Stimulated activated CD4-positive, alpha-beta T cell treated with anti-CD3 and anti-CD28 coated beads, Interleukin-4, amount 100 ng/mL, for 1 hour (primary cell): ENCODE results near the gene BCO2.
"Not testable (repeated sequence)": the region's sequence is repeated elsewhere in the genome, so short reads cannot be mapped to it uniquely, and the experiment has no call there.

Experiments used
- DNase-seq: peaks from one replicate; pipeline ENCODE4 v3.0.0-alpha.2; 2020

Gene BCO2

GRCh38 chr11:112172362-112172994 lies 2.8 kb upstream of the BCO2 start:
- no peak for DNase-seq

GRCh38 chr11:112173152-112173551 lies 2.2 kb upstream of the BCO2 start:
- no peak for DNase-seq

GRCh38 chr11:112175599-112175952 lies 264 bp downstream of the BCO2 start:
- DNase-seq, result no peak

- DNase-seq, result no peak
These were observed 765 bp downstream of the BCO2 start for GRCh38 chr11:112176077-112176476.

GRCh38 chr11:112177589-112177988 lies 2.3 kb downstream of the BCO2 start:
- DNase-seq, result no peak

- no peak for DNase-seq
These were observed 3.1 kb downstream of the BCO2 start for GRCh38 chr11:112178428-112178827.

- DNase-seq, result no peak
These were observed 3.6 kb downstream of the BCO2 start for GRCh38 chr11:112178936-112179335.

- no peak for DNase-seq
These were observed 4.3 kb downstream of the BCO2 start for GRCh38 chr11:112179601-112180000.

GRCh38 chr11:112182867-112183266 lies 7.6 kb downstream of the BCO2 start:
- DNase-seq, result no peak

- no peak for DNase-seq
These were observed 10.6 kb downstream of the BCO2 start for GRCh38 chr11:112185883-112186282.

- no peak for DNase-seq
These were observed 11.0 kb downstream of the BCO2 start for GRCh38 chr11:112186304-112186703.

- DNase-seq, result not testable (repeated sequence)
These were observed 19.8 kb downstream of the BCO2 start for GRCh38 chr11:112195113-112195512.

GRCh38 chr11:112195951-112196351 lies 20.6 kb downstream of the BCO2 start:
- no peak for DNase-seq

GRCh38 chr11:112196519-112197087 lies 21.3 kb downstream of the BCO2 start:
- DNase-seq, result no peak

GRCh38 chr11:112199101-112199500 lies 23.8 kb downstream of the BCO2 start:
- DNase-seq, result not testable (repeated sequence)

- no peak for DNase-seq
These were observed 24.9 kb downstream of the BCO2 start for GRCh38 chr11:112200252-112200651.

GRCh38 chr11:112206071-112206470 lies 30.8 kb downstream of the BCO2 start:
- no peak for DNase-seq

- DNase-seq, result no peak
These were observed 35.6 kb downstream of the BCO2 start for GRCh38 chr11:112210890-112211289.

- DNase-seq, result no peak
These were observed 36.2 kb downstream of the BCO2 start for GRCh38 chr11:112211536-112211935.

- DNase-seq, result no peak
These were observed 37.0 kb downstream of the BCO2 start for GRCh38 chr11:112212290-112212689.

GRCh38 chr11:112212710-112213109 lies 37.4 kb downstream of the BCO2 start:
- DNase-seq, result no peak

GRCh38 chr11:112213753-112214152 lies 38.4 kb downstream of the BCO2 start:
- no peak for DNase-seq

- no peak for DNase-seq
These were observed 40.3 kb downstream of the BCO2 start for GRCh38 chr11:112215621-112216020.

- DNase-seq, result no peak
These were observed 41.3 kb downstream of the BCO2 start for GRCh38 chr11:112216561-112217105.
